ENCODE measurements around the gene LPAR6. TPM values are rescaled to one million over a fixed set of nuclear protein-coding genes. Genes with fewer than 3 reads are reported as not detected.
A peak's percentile ranks its signal among the peaks of the same experiment; 100 is the strongest.

LPAR6 gene
- total and polyA plus RNA-seq, 8 donors = 1.4 to 104 (median 11.9) TPM

DNA sequence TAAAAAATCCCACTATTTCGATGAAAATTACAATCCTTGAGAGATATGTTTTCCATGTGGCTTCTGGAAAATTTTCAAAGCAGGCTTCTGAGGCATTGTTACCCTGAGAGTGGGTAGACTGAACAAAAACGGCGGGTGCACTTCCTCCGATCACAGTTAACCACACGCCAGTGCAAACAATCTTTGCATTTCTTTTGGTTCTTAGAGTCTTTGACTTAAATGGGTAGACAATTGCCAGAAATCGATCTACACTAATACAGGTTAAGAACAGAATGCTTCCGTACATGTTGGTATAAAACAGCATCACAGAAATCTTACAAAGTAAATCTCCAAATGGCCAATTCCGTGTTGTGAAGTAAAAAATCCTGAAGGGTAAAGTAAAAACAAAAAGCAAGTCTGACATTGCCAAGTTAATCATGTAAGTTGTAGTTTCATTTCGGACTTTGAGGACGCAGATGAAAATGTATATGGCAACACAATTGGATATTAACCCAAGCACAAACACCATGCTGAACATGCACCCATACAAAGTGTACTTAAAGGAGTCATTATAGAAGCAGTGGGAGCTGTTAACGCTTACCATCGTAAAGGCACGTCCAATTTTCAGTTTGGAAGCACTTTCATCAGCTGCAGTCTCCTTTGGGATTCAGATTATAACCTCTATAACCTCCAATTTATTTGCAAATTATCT is 927 bp downstream of the LPAR6 start:
- peak in 1 of 2 donors; percentile 70 for DNase-seq
- Histone ChIP-seq H3K27me3 (no peaks in the 10 kb centered on the region), H3K9me3 (no peaks in the 10 kb centered on the region), H3K4me1 (peaks cover 0 to 30% (median 4%) of the 10 kb centered on the region in 4 donors), H3K27ac (peak overlapping the region; percentile 44 to 86 (median 57)), H3K4me3 (peak overlapping the region; percentile 39 to 47 (median 43)), H3K36me3 (peaks cover 0 to 10% (median 6%) of the 10 kb centered on the region in 4 donors)
- no peak for TF ChIP-seq POLR2A (IDR thresholded peaks at IDR 0.05)
- peak in 1 of 3 donors; percentile 7 for TF ChIP-seq POLR2AphosphoS5 (IDR thresholded peaks at IDR 0.05)
- TF ChIP-seq EP300 (IDR thresholded peaks at IDR 0.05) = no peak
- TF ChIP-seq, protein P1, sequence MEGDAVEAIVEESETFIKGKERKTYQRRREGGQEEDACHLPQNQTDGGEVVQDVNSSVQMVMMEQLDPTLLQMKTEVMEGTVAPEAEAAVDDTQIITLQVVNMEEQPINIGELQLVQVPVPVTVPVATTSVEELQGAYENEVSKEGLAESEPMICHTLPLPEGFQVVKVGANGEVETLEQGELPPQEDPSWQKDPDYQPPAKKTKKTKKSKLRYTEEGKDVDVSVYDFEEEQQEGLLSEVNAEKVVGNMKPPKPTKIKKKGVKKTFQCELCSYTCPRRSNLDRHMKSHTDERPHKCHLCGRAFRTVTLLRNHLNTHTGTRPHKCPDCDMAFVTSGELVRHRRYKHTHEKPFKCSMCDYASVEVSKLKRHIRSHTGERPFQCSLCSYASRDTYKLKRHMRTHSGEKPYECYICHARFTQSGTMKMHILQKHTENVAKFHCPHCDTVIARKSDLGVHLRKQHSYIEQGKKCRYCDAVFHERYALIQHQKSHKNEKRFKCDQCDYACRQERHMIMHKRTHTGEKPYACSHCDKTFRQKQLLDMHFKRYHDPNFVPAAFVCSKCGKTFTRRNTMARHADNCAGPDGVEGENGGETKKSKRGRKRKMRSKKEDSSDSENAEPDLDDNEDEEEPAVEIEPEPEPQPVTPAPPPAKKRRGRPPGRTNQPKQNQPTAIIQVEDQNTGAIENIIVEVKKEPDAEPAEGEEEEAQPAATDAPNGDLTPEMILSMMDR (IDR thresholded peaks at IDR 0.05) = no peak
- intact Hi-C loops (cut with DNase I; ENCODE audit: low total_unique reads) = no loop called here
- 7 to 27% (median 9%) methylated on average over 13 of the region's 13 CpGs for WGBS, 5 donors

DNA sequence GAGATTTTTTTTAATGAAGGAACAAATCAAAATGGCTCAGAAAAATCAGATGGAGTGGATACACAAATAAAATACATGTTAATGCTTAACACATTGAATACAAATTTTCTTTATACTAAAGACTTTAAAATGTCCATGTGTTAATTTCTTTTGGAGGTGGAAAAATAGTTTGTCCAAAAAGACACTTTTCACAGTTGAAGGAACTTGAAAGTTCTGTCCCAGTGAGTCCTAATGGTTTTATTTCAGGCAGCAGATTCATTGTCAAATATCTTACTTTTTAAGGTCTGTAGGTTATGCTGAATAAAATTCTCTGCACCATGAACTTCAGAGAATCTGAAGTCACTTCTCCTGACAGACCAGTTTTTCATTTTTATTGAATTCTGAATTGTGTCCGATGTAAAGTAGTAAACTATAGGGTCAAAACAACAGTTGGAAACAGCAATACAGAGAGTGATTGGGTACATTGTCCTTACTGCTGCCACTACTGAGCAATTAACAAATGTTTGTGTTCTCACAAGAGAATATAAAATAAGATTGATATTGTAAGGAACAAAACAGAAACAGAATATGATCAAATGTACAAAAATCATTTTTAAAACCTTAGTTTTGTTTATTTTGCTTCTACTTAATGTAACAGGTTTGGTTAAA is 1.6 kb downstream of the LPAR6 start:
- 3 to 30% (median 11%) methylated on average over 1 of the region's 1 CpG for WGBS, 5 donors
- Histone ChIP-seq H3K9me3 (no peaks in the 10 kb centered on the region), H3K27ac (peak overlapping the region in 4 of 5 donors; percentile 44 to 86 (median 68)), H3K4me3 (peak overlapping the region; percentile 39 to 47 (median 43)), H3K27me3 (no peaks in the 10 kb centered on the region), H3K36me3 (peaks cover 0 to 3% (median 1%) of the 10 kb centered on the region in 4 donors), H3K4me1 (peaks cover 0 to 30% (median 4%) of the 10 kb centered on the region in 4 donors)
- intact Hi-C loops (cut with DNase I; ENCODE audit: low total_unique reads) = no loop called here
- DNase-seq = peak in 1 of 2 donors; percentile 41
- TF ChIP-seq POLR2AphosphoS5 (IDR thresholded peaks at IDR 0.05) (no peak), EP300 (IDR thresholded peaks at IDR 0.05) (no peak), POLR2A (IDR thresholded peaks at IDR 0.05) (no peak)
- TF ChIP-seq, protein P1 (IDR thresholded peaks at IDR 0.05) = no peak

DNA sequence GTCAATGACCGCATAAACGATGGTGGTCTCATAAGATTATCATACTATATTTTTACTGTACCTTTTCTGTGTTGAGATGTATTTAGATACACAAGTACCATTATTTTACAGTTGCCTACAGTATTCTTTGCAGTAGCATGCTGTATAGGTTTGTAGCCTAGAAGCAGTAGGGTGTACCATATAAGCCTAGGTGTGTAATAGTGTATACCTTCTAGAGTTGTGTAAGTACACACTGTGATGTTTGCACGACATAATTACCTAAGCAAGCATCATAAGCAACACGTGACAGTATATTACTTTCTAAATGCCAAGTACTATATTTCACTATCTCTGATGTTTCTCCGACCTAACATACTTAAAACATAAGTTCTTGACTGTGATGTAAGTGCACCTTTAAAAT is 2.7 kb downstream of the LPAR6 start:
- 40 to 55% (median 49%) methylated on average over 5 of the region's 5 CpGs for WGBS, 5 donors
- H3K27ac ChIP-seq = peak overlapping the region in 3 of 5 donors; percentile 19 to 86 (median 57)
- H3K4me3 ChIP-seq = peak overlapping the region; percentile 8 to 47 (median 40)
- H3K4me1 ChIP-seq = peaks cover 0 to 25% (median 4%) of the 10 kb centered on the region in 4 donors
- TF ChIP-seq, protein P1 (IDR thresholded peaks at IDR 0.05) = no peak
- TF ChIP-seq POLR2AphosphoS5 (IDR thresholded peaks at IDR 0.05) = no peak
- no peak for TF ChIP-seq POLR2A (IDR thresholded peaks at IDR 0.05)
- TF ChIP-seq EP300 (IDR thresholded peaks at IDR 0.05) = no peak
- no peaks in the 10 kb centered on the region for H3K9me3 ChIP-seq
- DNase-seq = peak in 1 of 2 donors; percentile 40
- H3K27me3 ChIP-seq = no peaks in the 10 kb centered on the region
- intact Hi-C loops (cut with DNase I; ENCODE audit: low total_unique reads) = no loop called here
- H3K36me3 ChIP-seq = no peaks in the 10 kb centered on the region

DNA sequence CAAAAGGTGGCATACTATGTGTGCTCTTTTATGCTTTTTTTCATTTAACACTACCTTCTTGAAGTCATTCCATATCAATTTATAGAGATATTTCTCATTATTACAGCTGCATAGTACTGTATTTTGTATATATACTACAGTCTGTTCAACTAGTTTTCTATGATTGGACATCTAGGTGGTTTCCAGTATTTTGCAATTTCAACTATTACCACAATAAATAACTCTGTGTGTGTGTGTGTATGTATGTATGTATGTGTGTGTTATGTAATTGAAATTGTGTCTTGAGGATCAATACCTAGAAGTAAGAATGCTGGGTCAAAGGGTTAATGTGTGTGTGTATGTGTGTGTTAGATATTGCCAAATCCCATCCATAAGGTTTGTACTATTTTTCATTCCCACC is 7.0 kb downstream of the LPAR6 start:
- intact Hi-C loops (cut with DNase I; ENCODE audit: low total_unique reads) = no loop called here
- Histone ChIP-seq H3K4me1 (peaks cover 0 to 47% (median 5%) of the 10 kb centered on the region in 4 donors), H3K27me3 (no peaks in the 10 kb centered on the region), H3K36me3 (peaks cover 0 to 6% (median 0%) of the 10 kb centered on the region in 4 donors), H3K4me3 (no peak overlapping the region), H3K27ac (peak overlapping the region in 1 of 5 donors; percentile 47), H3K9me3 (no peaks in the 10 kb centered on the region)
- no peak for DNase-seq
- TF ChIP-seq, protein P1 (IDR thresholded peaks at IDR 0.05) = no peak
- TF ChIP-seq POLR2AphosphoS5 (IDR thresholded peaks at IDR 0.05) = no peak
- TF ChIP-seq EP300 (IDR thresholded peaks at IDR 0.05) = no peak
- TF ChIP-seq POLR2A (IDR thresholded peaks at IDR 0.05) = no peak

Data from stomach (tissue), 9 donors.